IMR-90 (cell line): ENCODE measurements around the gene COL5A1. TPM values are rescaled to one million over a fixed set of nuclear protein-coding genes. Genes with fewer than 3 reads are reported as not detected.
A peak's percentile ranks its signal among the peaks of the same experiment; 100 is the strongest.

Experiments
- ATAC-seq: fragments of 200-7000 bp; cut with Tn5 transposase; 2 replicates; pipeline ENCODE4 v1.9.1; 2020; ENCODE audit warnings: low read depth, mild to moderate bottlenecking, moderate library complexity
- BruUV-seq: library from RNA; stranded (reverse); fragments of 400-500 nt; replicated peaks from 2 replicates; lab custom pipeline; 2021; lab: Mats Ljungman, UMichigan
- CTCF ChIA-PET: fragments of 300-600 bp; formaldehyde crosslinking; extraction: SDS; loops from one replicate; lab custom pipeline; 2021; ENCODE audit warnings: antibody characterized with exemption; lab: Yijun Ruan, JAX
- POLR2A ChIA-PET: fragments of 300-600 bp; sonication (Branson Sonifier 250); formaldehyde crosslinking; loops from one replicate; lab custom pipeline; 2022; ENCODE audit warnings: antibody characterized with exemption; ENCODE audit not compliant: unreplicated experiment; lab: Charles Lee
- DNase-seq: peaks from one replicate; pipeline ENCODE4 v3.0.0; 2013
- H2AFZ ChIP-seq: replicated peaks from 2 replicates; pipeline ENCODE3; 2013; ENCODE audit warnings: low read length, mild to moderate bottlenecking; ENCODE audit not compliant: poor library complexity
- H2AK5ac ChIP-seq: 2 replicates; pipeline ENCODE4 v1.6.1; 2013; ENCODE audit warnings: low read depth, low read length, inconsistent platforms
- H2AK9ac ChIP-seq: replicated peaks from 2 replicates; pipeline ENCODE3; 2013; ENCODE audit warnings: mild to moderate bottlenecking, low read depth, low read length, moderate library complexity; ENCODE audit not compliant: poor library complexity
- H2BK120ac ChIP-seq: 2 replicates; pipeline ENCODE4 v1.6.1; 2013; ENCODE audit warnings: low read depth, low read length, inconsistent platforms
- H2BK15ac ChIP-seq: 3 replicates; pipeline ENCODE4 v1.6.1; 2013; ENCODE audit warnings: low read depth, low read length, inconsistent platforms
- H2BK20ac ChIP-seq: 2 replicates; pipeline ENCODE4 v1.6.1; 2013; ENCODE audit warnings: low read depth, mild to moderate bottlenecking, inconsistent platforms, low read length, moderate library complexity
- H2BK5ac ChIP-seq: 2 replicates; pipeline ENCODE4 v1.6.1; 2013; ENCODE audit warnings: mild to moderate bottlenecking, low read depth, low read length, inconsistent platforms; ENCODE audit not compliant: poor library complexity, severe bottlenecking
- H3K14ac ChIP-seq: replicated peaks from 2 replicates; pipeline ENCODE4 v1.6.1; 2013; ENCODE audit warnings: low read depth, low read length, inconsistent platforms
- H3K18ac ChIP-seq: 2 replicates; pipeline ENCODE4 v1.6.1; 2013; ENCODE audit warnings: low read depth, low read length, control low read depth
- H3K23ac ChIP-seq: 2 replicates; pipeline ENCODE4 v1.6.1; 2013; ENCODE audit warnings: low read depth, low read length, inconsistent platforms
- H3K27ac ChIP-seq: 2 replicates; pipeline ENCODE4 v1.5.1; 2013; ENCODE audit warnings: mild to moderate bottlenecking, control low read depth, low read length; ENCODE audit not compliant: insufficient read depth
- H3K27me3 ChIP-seq: 2 replicates; pipeline ENCODE4 v1.6.1; 2013; ENCODE audit warnings: low read length; ENCODE audit not compliant: control insufficient read depth, insufficient read depth
- H3K36me3 ChIP-seq: 2 replicates; pipeline ENCODE4 v1.6.1; 2013; ENCODE audit warnings: low read length, mixed read lengths; ENCODE audit not compliant: control insufficient read depth, insufficient read depth
- H3K4ac ChIP-seq: 2 replicates; pipeline ENCODE4 v1.6.1; 2013; ENCODE audit warnings: low read depth, low read length, inconsistent platforms
- H3K4me1 ChIP-seq: 2 replicates; pipeline ENCODE4 v1.6.1; 2013; ENCODE audit warnings: low read length, mixed read lengths; ENCODE audit not compliant: control insufficient read depth, insufficient read depth
- H3K4me2 ChIP-seq: 2 replicates; pipeline ENCODE4 v1.6.1; 2013; ENCODE audit warnings: low read depth, mild to moderate bottlenecking, control low read depth, low read length, moderate library complexity
- H3K4me3 ChIP-seq: 2 replicates; pipeline ENCODE4 v1.5.1; 2013; ENCODE audit warnings: low read depth, mild to moderate bottlenecking, control low read depth, low read length, moderate library complexity; ENCODE audit not compliant: insufficient read depth
- H3K56ac ChIP-seq: 2 replicates; pipeline ENCODE4 v1.6.1; 2013; ENCODE audit warnings: low read length, inconsistent platforms; ENCODE audit not compliant: insufficient read depth; ENCODE audit errors: extremely low read depth
- H3K79me1 ChIP-seq, 2 experiments: 2 replicates each; pipeline ENCODE4 v1.6.1; 2013; ENCODE audit warnings: low read length in 2 of 2, inconsistent platforms in 1 of 2, low read depth in 1 of 2
- H3K9ac ChIP-seq: 2 replicates; pipeline ENCODE4 v1.6.1; 2013; ENCODE audit warnings: low read depth, low read length, control low read depth
- H3K9me1 ChIP-seq: 2 replicates; pipeline ENCODE4 v1.6.1; 2013; ENCODE audit warnings: low read length, inconsistent platforms; ENCODE audit not compliant: insufficient read depth
- H3K9me3 ChIP-seq: 2 replicates; pipeline ENCODE4 v1.6.1; 2013; ENCODE audit warnings: low read length; ENCODE audit not compliant: control insufficient read depth, insufficient read depth
- H4K20me1 ChIP-seq: 2 replicates; pipeline ENCODE4 v1.6.1; 2013; ENCODE audit warnings: low read length, inconsistent platforms; ENCODE audit not compliant: insufficient read depth
- H4K5ac ChIP-seq: 2 replicates; pipeline ENCODE4 v1.6.1; 2013; ENCODE audit warnings: mild to moderate bottlenecking, low read depth, low read length, control low read depth
- H4K8ac ChIP-seq, 2 experiments: 2 replicates each; pipeline ENCODE4 v1.6.1; 2013; ENCODE audit warnings: low read depth in 2 of 2, low read length in 2 of 2, control low read depth in 1 of 2, inconsistent platforms in 1 of 2
- H4K91ac ChIP-seq: 2 replicates; pipeline ENCODE4 v1.6.1; 2013; ENCODE audit warnings: low read depth, low read length, inconsistent platforms; ENCODE audit not compliant: insufficient read depth
- CEBPB ChIP-seq: IDR thresholded peaks from 2 replicates; pipeline ENCODE4 v1.6.1; 2012; ENCODE audit warnings: low read depth, low read length, improper control_type of control experiment
- FOS ChIP-seq: fragments of 150-350 bp; IDR thresholded peaks from 2 replicates; pipeline ENCODE4 v1.6.1; 2016; ENCODE audit warnings: low read depth, low read length
- MAFK ChIP-seq: IDR thresholded peaks from 2 replicates; pipeline ENCODE4 v1.6.1; 2012; ENCODE audit warnings: low read depth, low read length, improper control_type of control experiment
- MAZ ChIP-seq: IDR thresholded peaks from 2 replicates; pipeline ENCODE4 v1.6.1; 2012; ENCODE audit warnings: low read depth, mild to moderate bottlenecking, low read length, improper control_type of control experiment, moderate library complexity, borderline replicate concordance
- MXI1 ChIP-seq: IDR thresholded peaks from 2 replicates; pipeline ENCODE4 v1.6.1; 2012; ENCODE audit warnings: low read depth, mild to moderate bottlenecking, low read length, moderate library complexity, borderline replicate concordance
- NFE2L2 ChIP-seq: fragments of 150-350 bp; IDR thresholded peaks from 2 replicates; pipeline ENCODE4 v1.6.1; 2016; ENCODE audit warnings: low read depth, mild to moderate bottlenecking, low read length
- POLR2A ChIP-seq: IDR thresholded peaks from 2 replicates; pipeline ENCODE4 v1.6.1; 2012; ENCODE audit warnings: mild to moderate bottlenecking, low read depth, low read length
- RAD21 ChIP-seq: IDR thresholded peaks from 2 replicates; pipeline ENCODE4 v1.6.1; 2012; ENCODE audit warnings: low read length, improper control_type of control experiment
- RCOR1 ChIP-seq: IDR thresholded peaks from 2 replicates; pipeline ENCODE4 v1.6.1; 2012; ENCODE audit warnings: mild to moderate bottlenecking, low read length, improper control_type of control experiment; ENCODE audit not compliant: insufficient replicate concordance
- RFX5 ChIP-seq: IDR thresholded peaks from 2 replicates; pipeline ENCODE4 v1.8.0; 2012; ENCODE audit warnings: low read depth, mild to moderate bottlenecking, low read length, moderate library complexity
- SMC3 ChIP-seq: fragments of 150-350 bp; IDR thresholded peaks from 2 replicates; pipeline ENCODE4 v1.6.1; 2016; ENCODE audit warnings: low read depth, mild to moderate bottlenecking, antibody characterized with exemption, low read length, moderate library complexity
- WGBS, 2 experiments: methylation state at CpG; one replicate each; pipeline versions ENCODE4 v1.1.5 to v1.1.7; 2013; ENCODE audit warnings: missing lambda C conversion rate in 2 of 2; ENCODE audit not compliant: insufficient read length in 1 of 2; ENCODE audit errors: extremely low coverage in 2 of 2; 5-methylcytosine and 5-hydroxymethylcytosine counted together
- dilution Hi-C: fragments of 300-500 bp; cut with HindIII; formaldehyde crosslinking; loops from one replicate; pipeline ENCODE4 v1.14.3; 2018; ENCODE audit warnings: low sequenced_read_pairs; ENCODE audit not compliant: unreplicated experiment
- in situ Hi-C: fragments of 300-500 bp; cut with MboI; formaldehyde crosslinking; loops from 3 replicates; pipeline ENCODE4 v1.14.3; 2019; ENCODE audit warnings: low sequenced_read_pairs, inconsistent platforms, mixed read lengths
- intact Hi-C: fragments of 100-400 bp; cut with micrococcal nuclease; formaldehyde crosslinking; loops from 2 replicates; pipeline ENCODE4 v1.10.0; 2022
- polyA plus RNA-seq, 3 experiments: library from polyadenylated mRNA; depleted of rRNA; stranded (reverse); fragments of >200 nt; gene quantifications; 2 replicates each; pipeline ENCODE4 v1.2.3, GENCODE V29; 2012; ENCODE audit warnings: low replicate concordance in 1 of 3
- total RNA-seq: library from RNA; depleted of rRNA; stranded (reverse); fragments of >200 nt; gene quantifications from 2 replicates; pipeline ENCODE4 v1.2.3, GENCODE V29; 2012
- TF ChIP-seq, protein P1 (sequence below): fragments of 150-350 bp; IDR thresholded peaks from 2 replicates; pipeline ENCODE4 v1.6.1; 2017; ENCODE audit warnings: mild to moderate bottlenecking, antibody characterized with exemption, low read length, low read depth
- TF ChIP-seq, protein P2 (sequence below): conservative IDR thresholded peaks from 2 replicates; pipeline ENCODE4 v1.5.1; 2012; ENCODE audit warnings: mild to moderate bottlenecking, low read depth, low read length, improper control_type of control experiment

COL5A1 gene
- total and polyA plus RNA-seq, 2 of the 4 experiments (the other 2 are of a cell fraction) = 19.2 to 173 TPM

- Histone ChIP-seq H3K4me2 (no peak overlapping the region), H2AFZ (no peak overlapping the region), H3K4me3 (no peak overlapping the region), H3K9ac (no peak overlapping the region), H3K9me3 (no peaks in the 10 kb centered on the region), H3K4me1 (peaks cover 5% of the 10 kb centered on the region; the same call in 1 of the 2 replicates), H3K79me1 (peaks cover 35 to 99% of the 10 kb centered on the region in 2 experiments), H2BK120ac (no peak overlapping the region), H2AK9ac (no peak overlapping the region), H3K4ac (no peak overlapping the region), H2BK20ac (no peak overlapping the region), H3K9me1 (peaks cover 39% of the 10 kb centered on the region), H4K5ac (no peak overlapping the region), H4K20me1 (peaks cover 98% of the 10 kb centered on the region), H3K27ac (no peak overlapping the region), H2BK5ac (no peak overlapping the region), H3K27me3 (no peaks in the 10 kb centered on the region), H3K23ac (no peak overlapping the region), H3K36me3 (peaks cover 76% of the 10 kb centered on the region), H2BK15ac (no peak overlapping the region), H3K14ac (no peak overlapping the region), H4K91ac (no peak overlapping the region), H2AK5ac (peak overlapping the region; percentile 13), H4K8ac (peak overlapping the region in 1 of 2 experiments; percentile 56; a peak in 1 of 4 replicates), H3K18ac (no peak overlapping the region), H3K56ac (no peak overlapping the region)
- TF ChIP-seq RAD21 = peak; percentile 54
- TF ChIP-seq RFX5 = no peak
- no peak for TF ChIP-seq MXI1
- TF ChIP-seq, protein P1, sequence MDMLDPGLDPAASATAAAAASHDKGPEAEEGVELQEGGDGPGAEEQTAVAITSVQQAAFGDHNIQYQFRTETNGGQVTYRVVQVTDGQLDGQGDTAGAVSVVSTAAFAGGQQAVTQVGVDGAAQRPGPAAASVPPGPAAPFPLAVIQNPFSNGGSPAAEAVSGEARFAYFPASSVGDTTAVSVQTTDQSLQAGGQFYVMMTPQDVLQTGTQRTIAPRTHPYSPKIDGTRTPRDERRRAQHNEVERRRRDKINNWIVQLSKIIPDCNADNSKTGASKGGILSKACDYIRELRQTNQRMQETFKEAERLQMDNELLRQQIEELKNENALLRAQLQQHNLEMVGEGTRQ = no peak
- TF ChIP-seq POLR2A = no peak
- no peak for TF ChIP-seq CEBPB
- TF ChIP-seq SMC3 = peak; percentile 62
- TF ChIP-seq, protein P2, sequence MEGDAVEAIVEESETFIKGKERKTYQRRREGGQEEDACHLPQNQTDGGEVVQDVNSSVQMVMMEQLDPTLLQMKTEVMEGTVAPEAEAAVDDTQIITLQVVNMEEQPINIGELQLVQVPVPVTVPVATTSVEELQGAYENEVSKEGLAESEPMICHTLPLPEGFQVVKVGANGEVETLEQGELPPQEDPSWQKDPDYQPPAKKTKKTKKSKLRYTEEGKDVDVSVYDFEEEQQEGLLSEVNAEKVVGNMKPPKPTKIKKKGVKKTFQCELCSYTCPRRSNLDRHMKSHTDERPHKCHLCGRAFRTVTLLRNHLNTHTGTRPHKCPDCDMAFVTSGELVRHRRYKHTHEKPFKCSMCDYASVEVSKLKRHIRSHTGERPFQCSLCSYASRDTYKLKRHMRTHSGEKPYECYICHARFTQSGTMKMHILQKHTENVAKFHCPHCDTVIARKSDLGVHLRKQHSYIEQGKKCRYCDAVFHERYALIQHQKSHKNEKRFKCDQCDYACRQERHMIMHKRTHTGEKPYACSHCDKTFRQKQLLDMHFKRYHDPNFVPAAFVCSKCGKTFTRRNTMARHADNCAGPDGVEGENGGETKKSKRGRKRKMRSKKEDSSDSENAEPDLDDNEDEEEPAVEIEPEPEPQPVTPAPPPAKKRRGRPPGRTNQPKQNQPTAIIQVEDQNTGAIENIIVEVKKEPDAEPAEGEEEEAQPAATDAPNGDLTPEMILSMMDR = peak; percentile 67
- TF ChIP-seq RCOR1 = no peak
- no peak for TF ChIP-seq MAZ
- TF ChIP-seq MAFK = no peak
- no peak for TF ChIP-seq NFE2L2
- TF ChIP-seq FOS = no peak
- intact Hi-C loops (no loop called here), in situ Hi-C loops (no loop called here), dilution Hi-C loops (no loop called here)
- POLR2A ChIA-PET = interaction anchor here (0.5 kb wide), 1 partner anchor 172 kb away, joined by 3 read pairs; no protein-coding TSS in a partner anchor
- 68% methylated on average over 3 of the region's 20 CpGs; no CpG with 5 or more reads in 1 of the 2 experiments for WGBS, 2 experiments
- CTCF ChIA-PET = interaction anchor here (0.7 kb wide), 1 partner anchor 47 kb away, joined by 3 read pairs; no protein-coding TSS in a partner anchor
- no TSS peak for BruUV-seq
- peak; percentile 96 for ATAC-seq
- peak; percentile 49 for DNase-seq
These were observed 47.9 kb downstream of the COL5A1 start for GRCh38 chr9:134689321-134690181.
